Dermis blood vessel endothelial cell (primary cell): ENCODE results near the gene FERMT3. TPM values are rescaled to one million over a fixed set of nuclear protein-coding genes. Genes with fewer than 3 reads are reported as not detected.
A peak's percentile ranks its signal among the peaks of the same experiment; 100 is the strongest.

Source experiments
- DNase-seq: peaks from one replicate; pipeline ENCODE4 v3.0.0; 2010
- total RNA-seq: library from RNA; depleted of rRNA; stranded (reverse); fragments of >200 nt; gene quantifications from 2 replicates; pipeline ENCODE4 v1.2.3, GENCODE V29; 2014

The FERMT3 gene
- total RNA-seq, 1 donor from 2014 or later: 6.5 TPM

DNA sequence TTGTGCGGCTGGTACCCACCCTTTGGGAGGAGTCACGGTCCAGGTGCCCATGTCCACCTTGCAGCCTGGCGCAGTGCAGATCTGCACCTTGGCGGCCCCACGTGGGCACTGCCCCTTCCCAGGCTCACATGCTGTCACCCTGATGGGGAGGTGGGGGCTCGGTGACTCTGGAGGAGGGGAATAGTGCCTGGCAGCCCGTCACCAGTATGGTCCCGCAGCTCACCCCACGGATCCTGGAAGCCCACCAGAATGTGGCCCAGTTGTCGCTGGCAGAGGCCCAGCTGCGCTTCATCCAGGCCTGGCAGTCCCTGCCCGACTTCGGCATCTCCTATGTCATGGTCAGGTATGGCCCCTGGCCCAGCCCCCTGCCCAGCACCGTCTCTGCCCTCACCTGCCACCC is 14.3 kb downstream of the FERMT3 start:
- DNase-seq: no peak

DNA sequence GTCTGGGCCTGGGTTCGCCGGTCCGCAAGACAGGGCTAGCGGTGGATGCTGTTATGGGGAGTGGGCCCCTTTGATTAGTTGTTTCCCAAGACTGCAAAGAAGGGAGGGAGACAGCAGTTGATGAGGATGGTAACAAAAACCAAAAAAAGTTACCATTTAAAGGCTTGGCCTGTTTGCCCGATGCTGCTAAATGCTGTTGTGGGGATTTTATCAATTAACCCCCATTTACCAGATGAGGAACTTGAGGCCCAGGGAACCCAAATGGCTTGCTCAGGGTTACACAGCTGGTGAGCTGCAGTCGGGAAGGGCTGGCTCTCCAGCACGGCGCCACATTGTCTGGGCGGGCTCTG is 16.1 kb downstream of the FERMT3 start:
- DNase-seq: no peak

DNA sequence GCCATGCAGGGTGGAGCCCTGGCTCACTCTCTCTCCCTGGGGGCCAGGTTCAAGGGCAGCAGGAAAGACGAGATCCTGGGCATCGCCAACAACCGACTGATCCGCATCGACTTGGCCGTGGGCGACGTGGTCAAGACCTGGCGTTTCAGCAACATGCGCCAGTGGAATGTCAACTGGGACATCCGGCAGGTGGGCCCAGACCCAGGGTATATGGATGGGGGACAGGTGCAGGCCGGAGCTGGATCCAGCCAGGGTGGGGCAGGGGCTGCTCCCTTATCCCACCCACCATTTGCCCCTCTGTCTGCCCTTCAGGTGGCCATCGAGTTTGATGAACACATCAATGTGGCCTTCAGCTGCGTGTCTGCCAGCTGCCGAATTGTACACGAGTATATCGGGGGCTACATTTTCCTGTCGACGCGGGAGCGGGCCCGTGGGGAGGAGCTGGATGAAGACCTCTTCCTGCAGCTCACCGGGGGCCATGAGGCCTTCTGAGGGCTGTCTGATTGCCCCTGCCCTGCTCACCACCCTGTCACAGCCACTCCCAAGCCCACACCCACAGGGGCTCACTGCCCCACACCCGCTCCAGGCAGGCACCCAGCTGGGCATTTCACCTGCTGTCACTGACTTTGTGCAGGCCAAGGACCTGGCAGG is 16.6 kb downstream of the FERMT3 start:
- no peak for DNase-seq

DNA sequence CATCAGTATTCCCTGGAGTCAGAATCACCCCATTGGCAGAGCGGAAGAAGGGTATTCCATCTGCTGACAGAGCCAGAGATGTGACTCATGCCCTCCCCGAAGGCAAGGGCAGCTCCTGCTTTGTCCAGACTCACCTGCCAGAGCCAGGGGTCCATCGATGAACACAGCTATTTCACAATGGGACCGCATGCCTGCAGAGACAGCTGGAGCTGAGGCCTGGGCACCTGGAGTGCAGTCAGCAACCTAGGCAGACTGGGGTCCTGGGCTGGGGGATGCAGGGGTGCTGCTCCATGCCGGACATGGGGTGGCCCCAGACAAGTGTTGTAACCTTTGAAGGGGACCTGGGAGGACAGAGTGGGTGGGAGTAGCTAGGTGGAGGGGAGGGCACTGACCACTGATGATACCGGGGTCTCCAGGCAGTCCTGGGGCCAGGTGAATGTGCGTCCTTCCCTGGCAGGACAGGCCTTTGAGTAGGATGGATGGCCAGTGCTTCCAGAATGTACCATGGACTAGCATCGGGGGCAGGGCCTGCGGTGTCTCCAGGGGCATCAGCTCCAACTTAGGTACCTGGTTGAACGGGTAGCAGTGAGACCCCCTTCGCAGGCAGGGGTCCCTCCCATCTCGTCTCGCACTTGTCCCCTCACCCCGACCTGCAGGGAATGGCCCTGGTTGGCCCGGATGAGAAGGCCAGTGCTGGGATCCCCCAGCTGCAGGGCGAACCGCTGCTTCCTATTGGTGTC is 17.8 kb downstream of the FERMT3 start:
- DNase-seq: peak; percentile 25

GRCh38 chr11:64224891-64225607 is 18.5 kb downstream of the FERMT3 start:
- DNase-seq: no peak

DNA sequence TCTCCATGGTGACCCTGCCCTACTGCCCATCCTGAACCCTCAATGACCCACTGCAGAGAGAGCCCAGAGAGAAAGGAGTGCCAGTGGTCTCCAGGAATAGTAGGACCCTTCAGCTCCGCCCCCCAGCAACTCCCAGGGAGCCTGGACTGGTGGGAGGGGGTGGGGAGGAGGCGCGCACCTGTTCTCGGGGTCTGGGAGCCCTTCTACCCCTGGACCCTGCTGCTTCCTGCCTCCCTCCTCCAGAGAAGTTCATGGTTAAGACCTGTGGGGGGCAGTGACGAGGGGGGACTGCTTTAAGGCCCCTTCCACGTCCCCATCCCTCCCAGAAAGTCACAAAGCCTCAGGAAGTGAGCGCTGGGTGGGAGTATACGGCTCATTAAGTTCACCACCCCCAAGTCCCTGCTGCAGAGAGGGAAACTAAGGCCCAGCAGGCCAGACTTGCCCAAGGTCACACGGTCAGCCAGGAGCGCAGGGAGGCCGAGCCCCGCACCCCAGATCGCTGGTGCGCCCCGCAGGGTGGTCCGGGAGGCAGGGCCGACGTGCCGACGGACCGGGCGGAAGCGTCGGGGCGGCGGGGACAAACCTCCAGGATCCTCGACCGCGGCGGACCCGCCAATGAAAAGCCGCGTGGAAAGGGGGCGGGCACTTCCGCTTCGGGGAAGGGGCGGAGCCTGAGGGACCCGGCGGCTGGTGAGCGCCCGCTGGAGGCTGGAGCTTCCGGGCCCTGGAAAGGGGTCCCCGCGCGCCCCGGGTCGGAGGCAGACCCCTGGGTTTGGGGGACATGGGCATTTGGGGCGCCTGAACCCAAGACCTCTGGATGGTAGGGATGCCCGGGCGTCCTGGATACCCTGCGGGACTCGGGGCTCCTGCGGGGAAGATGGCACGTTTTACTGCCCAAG is 19.3 kb downstream of the FERMT3 start, which contains the start of the genes NUDT22 and TRPT1:
Gene NUDT22 (plus strand): TSS at position 667 of the 899 bp plus-strand sequence. CDS start 379 bp downstream, outside the sequence.
Gene TRPT1 (minus strand): TSS at position 579 of the 899 bp plus-strand sequence. CDS start 326 bp downstream, at position 253.
- DNase-seq: peak; percentile 85

DNA sequence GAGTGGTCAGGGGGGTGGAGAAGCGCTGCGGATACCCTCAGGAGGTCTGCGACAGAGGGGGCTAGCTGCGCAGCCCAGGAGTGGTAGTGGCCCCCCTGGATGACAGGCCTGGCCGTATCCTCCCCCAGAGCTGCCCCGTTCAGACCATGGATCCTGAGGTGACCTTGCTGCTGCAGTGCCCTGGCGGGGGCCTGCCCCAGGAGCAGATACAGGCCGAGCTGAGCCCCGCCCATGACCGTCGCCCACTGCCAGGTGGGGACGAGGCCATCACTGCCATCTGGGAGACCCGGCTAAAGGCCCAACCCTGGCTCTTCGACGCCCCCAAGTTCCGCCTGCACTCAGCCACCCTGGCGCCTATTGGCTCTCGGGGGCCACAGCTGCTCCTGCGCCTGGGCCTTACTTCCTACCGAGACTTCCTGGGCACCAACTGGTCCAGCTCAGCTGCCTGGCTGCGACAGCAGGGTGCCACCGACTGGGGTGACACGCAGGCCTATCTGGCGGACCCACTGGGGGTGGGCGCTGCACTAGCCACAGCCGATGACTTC is 20.1 kb downstream of the FERMT3 start:
- DNase-seq: peak; percentile 21

DNA sequence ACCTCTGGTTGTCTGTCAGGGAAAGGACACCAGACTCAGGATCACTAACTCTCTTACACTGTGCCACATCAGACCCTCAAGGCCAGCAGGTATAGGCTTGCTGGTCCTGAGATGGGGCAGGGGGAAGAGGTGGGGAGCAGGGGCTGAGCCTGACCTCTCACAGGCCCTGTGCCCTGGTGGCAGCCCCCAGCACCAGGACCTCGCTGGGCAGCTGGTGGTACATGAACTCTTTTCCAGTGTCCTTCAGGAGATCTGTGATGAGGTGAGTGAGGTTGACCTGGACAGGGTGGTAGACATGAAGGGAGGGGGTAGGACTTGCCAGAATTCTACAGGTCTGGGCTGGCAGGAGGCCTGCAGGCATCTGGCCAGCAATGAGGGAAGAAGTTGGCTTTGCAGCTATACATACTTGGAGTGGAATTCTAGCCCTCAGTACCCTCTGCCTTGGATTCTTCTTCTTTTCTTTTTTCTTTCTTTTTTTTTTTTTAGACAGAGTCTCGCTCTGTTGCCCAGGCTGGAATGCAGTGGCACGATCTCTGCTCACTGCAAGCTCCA is 21.0 kb downstream of the FERMT3 start:
- no peak for DNase-seq

GRCh38 chr11:64229090-64229743 is 22.7 kb downstream of the FERMT3 start:
- no peak for DNase-seq

GRCh38 chr11:64229744-64230170 is 23.2 kb downstream of the FERMT3 start:
- DNase-seq: no peak

DNA sequence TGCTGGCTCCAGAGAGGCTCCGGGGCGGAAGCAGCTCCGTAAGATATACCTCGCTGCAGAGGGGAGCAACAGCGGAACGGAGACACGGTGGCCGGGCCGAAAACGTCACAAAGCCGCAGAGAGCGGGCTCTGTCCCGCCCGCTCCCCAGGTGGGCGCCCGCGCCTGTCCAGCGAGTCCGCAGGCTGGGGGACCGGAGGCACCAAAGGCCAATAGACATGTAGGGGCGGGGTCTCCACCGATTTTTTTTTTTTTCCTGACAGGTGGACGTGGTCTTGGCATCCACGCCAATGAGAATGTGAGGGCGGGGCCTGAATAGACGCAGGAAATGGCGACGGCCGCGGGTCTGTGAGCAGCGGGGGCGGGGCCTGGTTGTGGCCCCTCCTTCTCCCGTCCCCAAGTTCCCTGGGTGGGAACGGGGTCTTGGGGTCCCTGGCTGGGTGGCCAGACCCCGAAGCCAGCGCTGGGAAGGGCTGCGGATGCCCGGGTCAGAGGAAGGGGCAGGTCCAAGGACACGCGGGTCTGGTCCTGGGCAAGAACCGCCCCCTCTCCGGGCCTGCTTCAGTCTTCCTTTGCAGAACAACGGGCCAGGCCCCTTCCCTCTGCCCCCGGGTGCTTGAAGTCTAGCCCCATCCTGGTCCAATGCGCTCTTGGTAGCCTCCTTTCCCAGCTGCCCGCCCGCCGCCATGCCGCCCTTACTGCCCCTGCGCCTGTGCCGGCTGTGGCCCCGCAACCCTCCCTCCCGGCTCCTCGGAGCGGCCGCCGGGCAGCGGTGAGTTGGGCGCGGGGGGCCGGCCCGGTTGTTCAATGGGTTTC is 23.9 kb downstream of the FERMT3 start, which contains the start of gene DNAJC4:
Gene DNAJC4 (plus strand): TSS at position 378 of the 814 bp plus-strand sequence. CDS start 307 bp downstream, at position 685.
- peak; percentile 92 for DNase-seq

DNA sequence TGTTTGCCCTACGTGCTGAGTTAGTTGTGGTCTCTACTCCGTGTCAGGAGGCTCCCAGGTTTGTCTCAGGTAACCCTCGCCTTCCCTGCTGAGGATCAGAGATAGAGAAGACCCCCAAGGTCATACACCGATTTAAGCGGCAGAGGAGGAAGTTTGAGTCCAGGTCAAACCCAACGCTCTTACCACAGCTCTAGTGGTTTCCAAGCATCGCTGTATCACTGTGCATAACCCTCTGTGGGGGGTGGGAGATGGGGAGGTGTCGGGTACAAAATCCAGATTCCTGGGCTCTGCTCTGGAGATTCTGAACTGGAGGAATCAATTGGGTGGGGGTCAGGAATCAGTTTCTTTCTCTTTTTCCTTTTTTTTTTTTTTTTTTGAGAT is 24.5 kb downstream of the FERMT3 start:
- peak; percentile 23 for DNase-seq

GRCh38 chr11:64231546-64231945 is 25.0 kb downstream of the FERMT3 start:
- DNase-seq: no peak

DNA sequence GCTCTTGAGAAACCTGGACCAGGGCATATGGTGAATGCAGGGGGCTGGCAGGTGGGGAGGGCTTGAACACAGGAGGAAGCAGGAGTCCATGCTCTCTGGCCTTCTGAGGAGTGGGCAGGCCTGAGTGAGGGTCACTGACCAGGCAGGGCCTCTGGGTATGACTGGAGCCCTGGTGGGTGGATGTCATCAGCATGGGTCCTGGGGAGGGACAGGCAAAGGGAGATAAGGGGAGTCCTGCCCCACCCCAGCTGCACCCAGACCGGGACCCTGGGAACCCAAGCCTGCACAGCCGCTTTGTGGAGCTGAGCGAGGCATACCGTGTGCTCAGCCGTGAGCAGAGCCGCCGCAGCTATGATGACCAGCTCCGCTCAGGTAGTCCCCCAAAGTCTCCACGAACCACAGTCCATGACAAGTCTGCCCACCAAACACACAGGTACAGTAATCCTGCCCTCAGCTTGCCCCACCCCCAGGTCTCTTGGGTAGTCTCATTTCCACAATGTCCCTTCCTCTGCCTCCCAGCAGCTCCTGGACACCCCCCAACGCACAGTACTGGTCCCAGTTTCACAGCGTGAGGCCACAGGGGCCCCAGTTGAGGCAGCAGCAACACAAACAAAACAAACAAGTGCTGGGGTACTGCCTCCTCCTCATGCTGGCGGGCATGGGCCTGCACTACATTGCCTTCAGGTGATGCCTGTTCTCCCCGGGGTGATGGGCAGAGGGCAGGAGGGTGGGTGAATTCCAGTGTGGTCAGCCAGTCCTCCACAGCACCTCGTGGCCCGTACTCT is 25.9 kb downstream of the FERMT3 start:
- no peak for DNase-seq

GRCh38 chr11:64232967-64233315 is 26.4 kb downstream of the FERMT3 start:
- no peak for DNase-seq

GRCh38 chr11:64233913-64234586 is 27.5 kb downstream of the FERMT3 start, which contains the start of gene VEGFB:
VEGFB (plus strand) TSS chr11:64234584; CDS start chr11:64234834, 250 bp downstream.
- DNase-seq: peak; percentile 63

GRCh38 chr11:64234647-64235379 is 28.3 kb downstream of the FERMT3 start:
- DNase-seq: peak; percentile 34
